Stimulated activated memory B cell treated with anti-CD40 and anti-IgM and Interleukin-4, amounts not matched to agents 10 μg/mL and 1 μg/mL and 100 μg/mL, for 72 hours (primary cell): ENCODE data around the gene HYAL2.

Source experiments
- ATAC-seq: fragments of 150-1000 bp; cut with Tn5 transposase; 2 replicates; pipeline ENCODE4 v1.10.0; 2021
- H3K27ac Mint-ChIP-seq: one replicate; pipeline ENCODE4 v1.8.0; 2022; ENCODE audit warnings: mild to moderate bottlenecking, mixed read lengths
- H3K27me3 Mint-ChIP-seq: one replicate; pipeline ENCODE4 v1.8.0; 2022; ENCODE audit warnings: mixed read lengths
- H3K36me3 Mint-ChIP-seq: one replicate; pipeline ENCODE4 v1.8.0; 2022; ENCODE audit warnings: mixed read lengths
- H3K4me1 Mint-ChIP-seq: one replicate; pipeline ENCODE4 v1.8.0; 2022; ENCODE audit warnings: mixed read lengths
- H3K4me3 Mint-ChIP-seq: one replicate; pipeline ENCODE4 v1.8.0; 2022; ENCODE audit warnings: mild to moderate bottlenecking, moderate library complexity, mixed read lengths
- H3K9me3 Mint-ChIP-seq: one replicate; pipeline ENCODE4 v1.8.0; 2022; ENCODE audit warnings: mixed read lengths

HYAL2 gene

DNA sequence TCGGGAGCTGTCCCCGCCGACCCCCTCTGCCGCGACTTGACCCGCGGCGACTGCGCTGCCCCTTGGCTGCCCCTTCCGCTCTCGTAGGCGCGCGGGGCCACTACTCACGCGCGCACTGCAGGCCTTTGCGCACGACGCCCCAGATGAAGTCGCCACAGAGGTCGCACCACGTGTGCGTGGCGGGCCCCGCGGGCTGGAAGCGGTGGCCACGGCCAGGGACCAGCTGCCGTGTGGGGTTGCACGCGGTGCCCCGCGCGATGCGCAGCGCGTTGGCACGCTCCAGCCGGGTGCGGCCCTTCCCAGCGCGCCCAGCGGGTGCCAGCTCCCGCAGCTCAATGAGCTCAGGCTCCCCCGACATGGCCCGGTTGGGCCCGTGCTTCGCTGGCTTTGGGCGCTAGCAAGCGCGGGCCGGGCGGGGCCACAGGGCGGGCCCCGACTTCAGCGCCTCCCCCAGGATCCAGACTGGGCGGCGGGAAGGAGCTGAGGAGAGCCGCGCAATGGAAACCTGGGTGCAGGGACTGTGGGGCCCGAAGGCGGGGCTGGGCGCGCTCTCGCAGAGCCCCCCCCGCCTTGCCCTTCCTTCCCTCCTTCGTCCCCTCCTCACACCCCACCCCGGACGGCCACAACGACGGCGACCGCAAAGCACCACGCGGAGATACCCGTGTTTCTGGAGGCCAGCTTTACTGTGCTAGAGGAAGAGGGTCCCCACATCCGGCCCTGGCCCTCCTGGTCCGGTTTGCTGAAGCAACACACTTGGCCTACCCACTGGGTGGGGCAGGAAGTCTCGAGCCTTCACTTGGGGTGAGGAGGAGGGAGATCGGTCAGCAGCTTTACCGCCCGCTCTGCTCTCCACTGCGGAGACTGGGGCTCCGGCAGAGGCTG is 18.1 kb upstream of the HYAL2 start, which contains the start of gene RASSF1:
Gene RASSF1 (minus strand): TSS at position 389 of the 882 bp plus-strand sequence. CDS start 31 bp downstream, at position 358.
- Mint-ChIP-seq H3K9me3 (no peaks in the 10 kb centered on the region), H3K4me3 (peak within 1 kb of the TSS; percentile 89), H3K36me3 (peaks cover 18% of the 10 kb centered on the region), H3K27ac (peak within 1 kb of the TSS; percentile 99), H3K27me3 (no peaks in the 10 kb centered on the region), H3K4me1 (peaks cover 51% of the 10 kb centered on the region)
- peak; percentile 57 for ATAC-seq

GRCh38 chr3:50340147-50340447 is 17.6 kb upstream of the HYAL2 start:
- no peak for ATAC-seq
- H3K36me3 Mint-ChIP-seq, result peaks cover 18% of the 10 kb centered on the region
- peaks cover 51% of the 10 kb centered on the region for H3K4me1 Mint-ChIP-seq

GRCh38 chr3:50339485-50340146 is 17.1 kb upstream of the HYAL2 start:
- H3K27ac Mint-ChIP-seq, result peak overlapping the region; percentile 99
- no peaks in the 10 kb centered on the region for H3K9me3 Mint-ChIP-seq
- H3K4me1 Mint-ChIP-seq, result peaks cover 52% of the 10 kb centered on the region
- H3K27me3 Mint-ChIP-seq, result no peaks in the 10 kb centered on the region
- H3K36me3 Mint-ChIP-seq, result peaks cover 18% of the 10 kb centered on the region
- ATAC-seq, result no peak
- H3K4me3 Mint-ChIP-seq, result peak overlapping the region; percentile 89

More at GRCh38 chr3:50340147-50340447, 17.6 kb upstream of the HYAL2 start:
- Mint-ChIP-seq H3K27ac (peak overlapping the region; percentile 99), H3K4me3 (peak overlapping the region; percentile 89), H3K9me3 (no peaks in the 10 kb centered on the region), H3K27me3 (no peaks in the 10 kb centered on the region)

GRCh38 chr3:50338965-50339364 is 16.4 kb upstream of the HYAL2 start:
- Mint-ChIP-seq H3K27me3 (no peaks in the 10 kb centered on the region), H3K9me3 (no peaks in the 10 kb centered on the region), H3K4me1 (peaks cover 56% of the 10 kb centered on the region), H3K27ac (peak overlapping the region; percentile 99), H3K4me3 (peak overlapping the region; percentile 89), H3K36me3 (peaks cover 18% of the 10 kb centered on the region)
- ATAC-seq, result no peak

DNA sequence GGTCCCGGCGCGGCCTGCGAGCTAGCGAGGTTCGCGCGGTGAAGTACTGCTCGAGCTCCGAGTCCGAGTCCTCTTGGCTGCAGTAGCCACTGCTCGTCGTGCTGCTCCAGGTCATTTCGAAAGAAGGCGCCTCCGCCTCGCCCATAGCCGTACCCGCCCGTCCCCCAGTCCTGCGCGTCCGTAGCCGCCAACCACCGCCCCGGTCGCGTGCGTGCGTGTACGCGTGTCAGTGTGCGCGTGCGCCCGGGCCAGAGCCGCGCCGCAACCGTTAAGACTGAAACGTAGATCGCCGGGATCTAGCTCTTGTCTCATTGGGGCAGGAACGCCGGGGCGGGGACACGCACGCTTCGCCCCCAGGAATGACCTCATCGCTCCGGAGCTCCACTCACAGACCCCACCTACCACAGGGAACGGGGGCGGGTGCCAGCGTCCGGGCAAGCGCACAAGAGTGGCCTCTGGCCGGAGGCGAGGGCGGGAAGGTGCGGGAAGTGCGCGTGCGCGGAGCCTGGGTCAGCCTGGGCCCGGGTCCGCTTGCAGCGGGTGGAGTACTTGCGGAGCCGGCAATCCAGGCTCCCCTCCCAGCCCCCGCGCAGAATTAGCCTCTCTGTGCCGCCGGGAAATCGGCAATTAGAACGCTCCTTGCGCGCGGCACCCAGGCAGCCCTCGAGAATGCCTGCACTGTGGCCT is 14.8 kb upstream of the HYAL2 start:
- Mint-ChIP-seq H3K36me3 (peaks cover 21% of the 10 kb centered on the region), H3K27me3 (no peaks in the 10 kb centered on the region), H3K4me3 (peak overlapping the region; percentile 89), H3K9me3 (no peaks in the 10 kb centered on the region), H3K4me1 (peaks cover 53% of the 10 kb centered on the region), H3K27ac (peak overlapping the region; percentile 99)
- ATAC-seq, result peak; percentile 91

DNA sequence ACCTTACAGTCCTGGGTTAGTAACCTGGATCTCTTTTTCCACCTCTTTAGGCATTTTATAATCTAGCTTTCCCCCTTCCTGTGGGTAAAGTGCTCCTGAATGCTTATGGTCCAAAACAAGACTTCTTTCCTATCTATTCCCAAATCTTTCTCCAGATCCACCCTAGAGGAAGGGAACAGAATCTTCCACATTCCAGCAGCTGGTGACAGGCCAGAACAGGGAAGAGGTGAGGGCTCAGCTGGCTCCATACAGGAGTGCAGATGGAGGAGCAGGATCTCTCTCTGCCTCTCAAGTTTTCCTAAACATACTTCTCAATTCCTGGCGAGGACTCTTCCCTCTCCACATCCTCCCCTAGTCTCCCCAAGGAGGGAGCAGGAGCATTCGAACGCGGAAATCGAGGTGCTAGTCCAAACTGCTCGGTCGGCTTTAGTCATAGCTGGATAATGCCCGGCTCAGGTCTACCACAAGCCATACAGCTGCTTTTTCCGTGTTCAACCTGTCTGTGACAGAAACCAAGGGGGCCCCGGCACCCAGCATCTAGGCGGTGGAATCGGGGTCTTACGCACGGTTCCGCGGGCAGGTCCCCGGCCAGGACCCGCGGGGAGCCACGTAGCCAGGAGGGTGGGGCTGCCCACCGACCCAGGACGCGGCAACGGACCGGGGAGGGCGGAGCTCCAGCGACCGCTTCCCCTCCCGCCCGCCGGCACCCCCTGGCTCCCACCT is 14.1 kb upstream of the HYAL2 start:
- Mint-ChIP-seq H3K36me3 (peaks cover 25% of the 10 kb centered on the region), H3K27me3 (no peaks in the 10 kb centered on the region), H3K4me1 (peaks cover 53% of the 10 kb centered on the region), H3K4me3 (peak overlapping the region; percentile 89), H3K27ac (peak overlapping the region; percentile 99), H3K9me3 (no peaks in the 10 kb centered on the region)
- ATAC-seq, result peak; percentile 51

- Mint-ChIP-seq H3K4me1 (peaks cover 42% of the 10 kb centered on the region), H3K36me3 (peaks cover 33% of the 10 kb centered on the region), H3K27ac (no peak overlapping the region), H3K4me3 (no peak overlapping the region), H3K9me3 (no peaks in the 10 kb centered on the region), H3K27me3 (no peaks in the 10 kb centered on the region)
- ATAC-seq, result no peak
Measured at GRCh38 chr3:50334339-50335075, 12.0 kb upstream of the HYAL2 start.

DNA sequence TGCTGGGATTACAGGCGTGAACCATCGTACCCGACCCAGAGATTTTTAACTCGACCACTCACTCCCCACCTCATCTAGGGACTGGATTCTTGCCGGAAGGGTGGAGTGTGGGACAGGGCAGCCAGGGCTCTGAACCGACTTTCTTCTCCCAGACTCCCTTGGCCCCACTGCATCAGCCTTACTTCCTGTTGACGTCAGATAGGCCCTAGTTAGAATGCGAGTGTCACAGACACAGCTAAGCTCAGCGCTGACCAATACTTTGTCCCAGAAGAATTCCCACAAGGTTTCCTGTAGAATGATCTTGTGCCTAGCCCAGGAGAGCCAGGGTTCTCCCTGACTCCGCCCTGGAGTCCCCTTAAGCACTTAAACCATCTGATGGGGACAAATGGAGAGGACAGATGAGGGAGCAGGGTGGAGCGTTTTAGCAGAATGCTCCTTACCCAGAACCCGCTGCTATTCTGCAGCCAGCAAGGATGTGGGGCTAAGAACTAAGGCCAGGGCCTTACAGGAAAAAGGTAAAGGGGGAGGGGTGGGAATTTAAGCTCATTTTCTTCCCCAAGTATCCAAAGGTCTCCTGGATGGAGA is 11.3 kb upstream of the HYAL2 start:
- Mint-ChIP-seq H3K4me3 (no peak overlapping the region), H3K27ac (no peak overlapping the region), H3K36me3 (peaks cover 27% of the 10 kb centered on the region), H3K27me3 (no peaks in the 10 kb centered on the region), H3K9me3 (no peaks in the 10 kb centered on the region), H3K4me1 (peaks cover 35% of the 10 kb centered on the region)
- no peak for ATAC-seq

DNA sequence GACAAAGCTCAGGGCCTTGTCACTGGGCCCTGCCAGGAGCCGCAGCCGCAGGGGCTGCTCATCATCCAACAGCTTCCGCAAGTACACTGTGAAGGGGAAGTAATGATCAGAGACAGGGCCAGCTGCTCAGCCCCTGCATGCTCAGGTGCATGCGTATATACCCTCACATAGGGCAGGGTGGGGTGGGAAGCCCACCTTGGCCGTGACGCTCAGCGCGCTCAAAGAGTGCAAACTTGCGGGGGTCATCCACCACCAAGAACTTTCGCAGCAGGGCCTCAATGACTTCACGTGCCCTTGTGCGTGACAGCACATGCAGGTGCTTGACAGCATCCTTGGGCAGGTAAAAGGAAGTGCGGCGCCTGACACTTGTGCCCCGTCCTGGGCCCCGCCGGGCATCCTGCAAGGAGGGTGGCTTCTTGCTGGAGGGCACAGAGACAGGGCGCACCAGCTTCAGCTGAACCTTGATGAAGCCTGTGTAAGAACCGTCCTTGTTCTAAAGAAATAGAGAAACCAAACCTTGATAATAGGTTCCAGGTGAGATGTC is 8.9 kb upstream of the HYAL2 start:
- Mint-ChIP-seq H3K4me3 (no peak overlapping the region), H3K36me3 (peaks cover 19% of the 10 kb centered on the region), H3K9me3 (no peaks in the 10 kb centered on the region), H3K27ac (no peak overlapping the region), H3K27me3 (no peaks in the 10 kb centered on the region), H3K4me1 (peaks cover 43% of the 10 kb centered on the region)
- no peak for ATAC-seq

DNA sequence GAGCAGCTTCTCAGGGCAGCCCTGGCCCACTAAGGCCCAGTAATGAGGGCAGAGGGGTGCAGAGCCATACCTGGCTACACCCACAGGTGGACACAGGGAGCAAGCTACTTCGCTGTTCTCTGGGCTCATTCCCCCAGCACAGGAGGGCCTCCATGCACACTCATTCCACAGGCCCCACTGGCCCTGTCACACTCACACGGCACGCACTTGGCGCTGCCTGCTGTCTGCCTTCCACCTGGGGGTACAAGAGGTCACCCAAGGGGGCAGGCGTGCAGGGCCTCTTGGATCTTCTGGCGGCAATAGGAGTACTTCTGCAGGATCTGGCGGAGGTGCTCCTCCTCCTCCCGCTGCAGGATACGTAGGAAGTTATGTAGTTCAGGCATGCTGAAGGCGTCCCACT is 7.8 kb upstream of the HYAL2 start:
- peaks cover 41% of the 10 kb centered on the region for H3K4me1 Mint-ChIP-seq
- H3K4me3 Mint-ChIP-seq, result no peak overlapping the region
- no peaks in the 10 kb centered on the region for H3K27me3 Mint-ChIP-seq
- ATAC-seq, result no peak
- H3K27ac Mint-ChIP-seq, result no peak overlapping the region
- peaks cover 20% of the 10 kb centered on the region for H3K36me3 Mint-ChIP-seq
- no peaks in the 10 kb centered on the region for H3K9me3 Mint-ChIP-seq

- Mint-ChIP-seq H3K36me3 (peaks cover 30% of the 10 kb centered on the region), H3K4me3 (peak within 1 kb of the TSS; percentile 83), H3K27me3 (no peaks in the 10 kb centered on the region), H3K4me1 (peaks cover 47% of the 10 kb centered on the region), H3K27ac (peak within 1 kb of the TSS; percentile 85), H3K9me3 (no peaks in the 10 kb centered on the region)
- peak; percentile 96 for ATAC-seq
Measured at GRCh38 chr3:50327943-50328691, 5.6 kb upstream of the HYAL2 start, which contains the start of gene TUSC2. TSS of gene TUSC2 (minus strand) at chr3:50328223. CDS start at chr3:50328099, 124 bp downstream.

GRCh38 chr3:50327129-50327528 is 4.6 kb upstream of the HYAL2 start:
- ATAC-seq, result no peak
- peak overlapping the region; percentile 85 for H3K27ac Mint-ChIP-seq

DNA sequence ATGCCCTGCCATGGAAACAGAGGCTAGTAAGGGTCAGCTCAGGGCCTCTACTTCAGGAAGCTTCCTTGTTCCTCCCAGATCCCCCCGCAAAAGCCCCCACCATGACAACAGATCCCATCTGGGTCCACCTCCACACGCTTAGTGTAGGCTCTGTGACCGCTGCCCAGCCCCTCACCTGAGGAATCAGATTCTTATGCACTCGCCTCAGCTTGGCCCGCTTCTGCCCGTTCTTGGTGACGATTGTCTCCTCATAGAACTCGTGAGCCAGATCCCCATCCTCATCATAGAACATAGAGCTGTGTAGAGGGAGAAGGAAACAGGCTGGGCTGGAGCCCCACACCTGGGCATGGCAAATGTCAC is 3.6 kb upstream of the HYAL2 start:
- ATAC-seq, result no peak
- Mint-ChIP-seq H3K27ac (no peak overlapping the region), H3K4me1 (peaks cover 56% of the 10 kb centered on the region), H3K4me3 (peak overlapping the region; percentile 9), H3K27me3 (no peaks in the 10 kb centered on the region), H3K9me3 (no peaks in the 10 kb centered on the region), H3K36me3 (peaks cover 24% of the 10 kb centered on the region)

More at GRCh38 chr3:50327129-50327528, 4.6 kb upstream of the HYAL2 start:
- peaks cover 56% of the 10 kb centered on the region for H3K4me1 Mint-ChIP-seq
- peaks cover 26% of the 10 kb centered on the region for H3K36me3 Mint-ChIP-seq
- no peaks in the 10 kb centered on the region for H3K27me3 Mint-ChIP-seq
- H3K4me3 Mint-ChIP-seq, result peak overlapping the region; percentile 83
- H3K9me3 Mint-ChIP-seq, result no peaks in the 10 kb centered on the region
